NCI-H1417 (cell line): Measurements from ENCODE around the gene ZSWIM6.

Source experiments
- DNase-seq, 3 experiments: peaks; one replicate each; lab custom pipeline; 2025; lab: John Stamatoyannopoulos, UW

The ZSWIM6 gene

DNA sequence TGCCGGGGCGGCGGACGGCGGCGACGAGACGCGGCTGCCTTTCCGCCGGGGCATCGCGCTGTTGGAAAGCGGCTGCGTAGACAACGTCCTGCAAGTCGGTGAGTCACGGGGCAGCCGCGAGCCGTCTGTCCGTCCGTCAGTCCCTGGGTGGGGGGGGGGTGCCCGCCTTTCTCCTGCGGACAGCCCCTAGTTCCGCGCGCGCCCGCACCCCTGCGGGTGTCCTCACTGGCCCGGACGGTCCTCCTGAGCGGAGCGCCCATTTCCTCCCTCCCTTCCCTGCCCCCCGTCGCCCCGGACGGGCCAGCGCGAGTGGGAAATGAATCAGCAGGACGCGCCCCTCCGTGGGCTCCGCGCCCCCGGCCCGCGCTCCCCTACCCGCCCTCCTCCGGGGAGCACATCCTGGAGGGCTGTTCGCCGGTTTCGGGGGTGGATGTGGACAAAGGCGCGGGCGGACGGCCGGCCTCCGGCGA, 828 bp downstream of the ZSWIM6 start:
- peak in 2 of 3 experiments; percentile 51 to 54 for DNase-seq

- peak; percentile 38 to 62 (median 54) for DNase-seq
Measured at GRCh38 chr5:61333321-61333953, 1.4 kb downstream of the ZSWIM6 start.

GRCh38 chr5:61333954-61334867, 2.2 kb downstream of the ZSWIM6 start:
- DNase-seq, result peak in 1 of 3 experiments; percentile 50

- DNase-seq, result peak in 2 of 3 experiments; percentile 16 to 47
Measured at GRCh38 chr5:61334868-61335615, 3.0 kb downstream of the ZSWIM6 start.

DNA sequence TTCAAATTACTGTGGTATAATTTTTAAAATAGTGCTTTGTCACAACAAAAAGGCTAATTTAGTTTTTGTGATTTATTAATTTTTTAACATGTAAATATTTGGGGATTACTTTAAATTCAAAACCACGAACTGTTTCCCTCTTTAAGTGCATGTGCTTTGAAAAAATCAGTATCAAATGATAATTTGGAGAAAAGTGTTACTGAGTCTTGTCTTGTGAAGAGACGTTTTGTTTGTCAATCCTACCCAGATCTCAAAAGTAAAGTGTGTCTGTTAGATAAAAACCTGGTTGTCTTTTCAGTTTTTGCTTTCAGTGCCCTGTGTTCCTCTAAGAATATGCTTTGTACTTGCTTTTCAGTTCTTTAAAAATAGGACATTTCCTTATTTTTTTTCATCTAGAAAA, 7.7 kb downstream of the ZSWIM6 start:
- DNase-seq, result no peak

DNA sequence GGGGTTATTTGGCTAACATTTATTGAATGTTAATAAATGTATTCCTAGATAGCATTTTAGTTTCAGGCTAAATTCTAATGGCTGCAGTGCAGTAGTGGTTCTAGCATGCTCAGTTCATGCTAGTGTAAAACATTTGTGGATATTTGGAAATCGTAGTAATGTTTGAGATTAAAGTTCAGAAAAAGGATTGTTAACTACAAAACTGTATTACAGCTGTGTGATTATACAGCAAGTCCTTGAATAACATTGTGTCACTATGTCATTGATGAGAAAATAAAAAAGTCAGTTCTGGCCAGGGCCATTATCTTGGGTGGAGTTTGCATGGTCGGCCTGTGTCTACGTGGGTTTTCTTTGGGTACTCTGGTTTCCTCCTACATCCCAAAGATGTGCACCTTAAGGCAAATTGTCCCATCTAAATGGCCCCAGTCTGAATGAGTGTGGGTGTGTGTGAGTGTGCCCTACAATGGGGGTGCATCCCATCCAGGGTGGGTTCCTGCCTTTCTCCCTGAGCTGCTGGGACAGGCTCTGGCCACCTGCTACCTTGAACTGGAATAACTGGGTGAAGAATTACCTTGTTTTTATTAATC, 8.8 kb downstream of the ZSWIM6 start:
- DNase-seq, result no peak

- no peak for DNase-seq
Measured at GRCh38 chr5:61342071-61342501, 10.0 kb downstream of the ZSWIM6 start.

GRCh38 chr5:61344187-61344944, 12.3 kb downstream of the ZSWIM6 start:
- peak in 1 of 3 experiments; percentile 52 for DNase-seq

DNA sequence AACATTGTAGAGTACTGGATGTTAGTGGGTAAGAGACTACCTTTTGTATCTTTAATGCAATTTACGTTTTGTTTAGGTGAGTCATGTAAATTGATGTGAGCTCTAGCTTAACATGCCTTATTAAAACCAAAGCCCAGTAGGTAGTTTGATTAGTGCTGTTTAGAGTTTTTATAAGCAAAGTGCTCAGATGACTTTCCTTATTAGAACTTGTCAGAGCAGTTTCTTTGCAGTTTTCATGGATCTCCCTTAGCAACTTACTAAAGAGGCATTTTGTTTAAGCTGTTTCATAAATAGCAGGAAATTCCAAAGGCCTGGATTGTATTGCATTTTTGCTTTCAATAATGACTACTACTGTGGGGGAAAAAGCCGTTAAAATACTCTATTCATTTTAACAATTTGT, 14.5 kb downstream of the ZSWIM6 start:
- no peak for DNase-seq

DNA sequence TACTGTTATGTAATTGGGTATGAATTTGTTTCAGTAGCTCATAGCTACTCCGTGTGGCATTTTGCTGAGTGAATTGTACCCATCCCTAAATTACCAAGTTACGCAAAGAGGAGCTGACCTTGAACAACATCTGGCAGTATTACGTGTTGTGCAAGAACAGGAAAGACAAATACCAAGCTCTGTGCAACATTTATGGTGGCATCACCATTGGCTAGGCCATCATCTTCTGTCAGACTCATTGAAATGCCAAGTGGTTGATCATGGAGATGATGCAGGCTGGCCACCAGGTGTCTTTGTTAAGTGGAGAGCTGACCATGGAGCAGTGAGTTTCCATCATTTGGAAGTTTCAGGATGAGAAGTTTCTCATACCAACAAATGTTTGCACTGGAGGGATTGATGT, 15.0 kb downstream of the ZSWIM6 start:
- DNase-seq, result no peak

DNA sequence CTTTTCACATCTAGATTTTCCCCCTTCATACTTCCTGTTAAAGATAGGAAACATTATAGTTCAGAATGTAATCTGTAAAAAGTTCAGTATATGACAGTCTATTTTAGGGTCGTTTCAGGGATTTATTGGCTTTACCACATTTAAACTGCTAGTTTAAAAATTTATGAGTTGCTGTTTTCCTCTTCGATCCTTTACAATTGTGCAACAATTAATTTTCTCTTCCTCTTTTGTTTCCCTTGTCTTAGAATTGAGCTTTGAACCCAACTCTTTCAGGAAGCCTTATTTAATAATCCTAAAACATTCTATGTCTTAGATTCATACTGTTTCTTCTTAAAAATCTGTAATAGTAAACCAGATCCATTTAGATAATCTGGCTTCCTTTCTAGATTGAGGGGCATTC, 16.4 kb downstream of the ZSWIM6 start:
- no peak for DNase-seq

GRCh38 chr5:61349935-61350334, 17.9 kb downstream of the ZSWIM6 start:
- no peak for DNase-seq

DNA sequence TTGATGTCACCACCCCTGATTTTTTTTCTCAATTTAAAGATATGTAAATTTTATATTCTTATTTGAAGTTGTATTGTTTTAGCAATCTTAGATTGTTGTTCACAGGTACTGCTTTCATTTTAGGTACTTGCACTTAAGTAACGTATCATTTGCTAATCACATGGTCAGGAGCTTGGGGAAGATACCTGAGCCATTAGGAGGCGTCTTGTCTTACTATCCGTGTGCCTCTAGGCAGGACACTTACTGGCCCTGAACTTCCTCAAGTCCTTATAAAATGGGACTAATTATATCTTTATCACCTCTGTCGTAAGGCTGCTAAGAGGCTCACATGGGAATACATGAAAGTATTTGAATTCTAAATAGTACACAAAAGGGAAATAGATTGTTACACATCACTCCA, 18.5 kb downstream of the ZSWIM6 start:
- no peak for DNase-seq

DNA sequence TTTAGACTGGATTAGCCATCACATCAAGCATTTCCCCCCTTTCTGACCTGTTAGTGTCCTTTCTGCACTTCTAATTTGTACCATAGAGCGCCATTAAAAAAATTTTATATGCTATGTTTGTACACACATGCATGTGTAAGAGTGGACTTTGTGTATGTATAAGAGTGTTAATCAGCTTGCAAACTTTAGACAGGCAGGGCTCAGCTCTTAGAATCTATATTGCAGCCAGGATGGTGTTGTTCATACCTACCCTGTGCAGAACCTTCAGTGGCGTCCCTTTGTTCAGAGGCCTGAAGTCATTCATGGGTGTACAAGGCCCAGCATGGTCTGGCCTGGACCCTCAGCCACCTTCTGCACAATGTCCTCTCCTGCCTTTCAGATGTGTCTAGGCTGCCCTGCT, 19.7 kb downstream of the ZSWIM6 start:
- no peak for DNase-seq

GRCh38 chr5:61352180-61352579, 20.1 kb downstream of the ZSWIM6 start:
- no peak for DNase-seq

DNA sequence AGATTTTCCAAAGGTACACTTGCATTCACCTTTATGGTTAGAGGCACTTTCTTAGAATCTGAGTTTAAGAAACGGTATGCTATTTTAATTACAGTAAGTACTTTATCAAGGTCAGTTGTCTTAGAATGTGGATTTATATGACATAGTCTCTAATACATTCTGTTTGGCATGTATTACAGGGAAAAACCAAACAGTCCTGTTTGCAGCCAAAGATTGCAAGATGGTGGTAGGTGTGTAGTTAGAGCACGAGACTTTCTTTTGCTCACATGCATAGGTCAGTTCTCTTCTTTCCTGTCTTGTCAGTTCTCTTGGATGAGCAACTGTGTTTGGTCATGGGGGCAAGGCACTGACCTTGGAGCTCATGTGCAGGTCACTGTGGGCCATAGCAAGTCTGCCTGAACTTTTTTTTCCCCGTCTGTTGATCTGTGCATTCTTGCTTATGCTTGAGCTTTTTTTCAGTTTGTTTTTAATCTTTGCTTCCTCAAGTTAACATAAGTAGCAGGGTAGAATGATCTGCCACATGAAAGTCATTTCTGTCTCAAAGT, 20.6 kb downstream of the ZSWIM6 start:
- no peak for DNase-seq

DNA sequence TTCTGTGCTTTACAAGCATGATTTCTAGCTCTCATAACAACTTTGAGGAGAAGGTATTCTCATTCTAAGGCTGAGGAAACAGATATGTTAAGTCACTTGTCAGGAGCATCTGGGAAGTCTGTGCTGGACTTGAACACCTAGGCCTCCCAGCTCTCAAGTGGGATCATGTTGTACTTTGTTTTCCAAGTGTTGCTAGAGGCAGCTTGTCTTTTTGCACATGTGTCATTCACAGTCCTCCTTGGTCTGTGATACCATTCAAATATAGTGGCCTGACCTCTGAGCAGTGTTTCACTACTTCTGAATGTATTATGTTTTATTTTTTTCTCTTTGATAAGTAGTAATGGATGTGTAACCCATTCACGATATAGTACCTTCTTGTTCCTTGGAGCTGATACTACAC, 21.2 kb downstream of the ZSWIM6 start:
- no peak for DNase-seq

- DNase-seq, result no peak
Measured at GRCh38 chr5:61354199-61354598, 22.1 kb downstream of the ZSWIM6 start.

GRCh38 chr5:61357745-61358144, 25.7 kb downstream of the ZSWIM6 start:
- no peak for DNase-seq

GRCh38 chr5:61362796-61363368, 30.8 kb downstream of the ZSWIM6 start:
- peak in 1 of 3 experiments; percentile 5 for DNase-seq
